H1 (cell line): ENCODE results near the gene PDGFB. TPM values are rescaled to one million over a fixed set of nuclear protein-coding genes. Genes with fewer than 3 reads are reported as not detected.

Experiments
- CTCF ChIA-PET: fragments of 300-600 bp; sonication (Branson Sonifier 250); formaldehyde crosslinking; loops from one replicate; lab custom pipeline; 2021; ENCODE audit not compliant: partially characterized antibody; lab: Charles Lee
- POLR2A ChIA-PET: fragments of 300-600 bp; sonication (Branson Sonifier 250); formaldehyde crosslinking; loops from one replicate; lab custom pipeline; 2021; ENCODE audit warnings: inconsistent platforms; ENCODE audit not compliant: partially characterized antibody; lab: Charles Lee
- DNase-seq, 2 experiments: peaks; one replicate each; pipeline versions ENCODE4 v3.0.0 to v3.0.0-alpha.2; 2010 to 2022; ENCODE audit warnings: low spot score in 2 of 2, low read depth in 1 of 2, mixed read lengths in 1 of 2
- FAIRE-seq: peaks from 2 replicates; lab custom pipeline; 2011; peaks lifted over from hg19 to GRCh38; lab: Jason Lieb, UNC
- H2AFZ ChIP-seq: 2 replicates; pipeline ENCODE4 v1.8.1; 2012; ENCODE audit warnings: low read length, inconsistent platforms
- H2AK5ac ChIP-seq: 2 replicates; pipeline ENCODE4 v1.6.1; 2013; ENCODE audit warnings: low read depth, low read length
- H2BK120ac ChIP-seq: replicated peaks from 2 replicates; pipeline ENCODE3; 2013; ENCODE audit warnings: low read depth, low read length, inconsistent platforms
- H2BK12ac ChIP-seq: 2 replicates; pipeline ENCODE4 v1.6.1; 2013; ENCODE audit warnings: low read depth, low read length
- H2BK15ac ChIP-seq: 2 replicates; pipeline ENCODE4 v1.6.1; 2013; ENCODE audit warnings: low read length
- H2BK20ac ChIP-seq: 2 replicates; pipeline ENCODE4 v1.6.1; 2013; ENCODE audit warnings: low read length
- H2BK5ac ChIP-seq: 2 replicates; pipeline ENCODE4 v1.6.1; 2013; ENCODE audit warnings: low read depth, low read length
- H3K14ac ChIP-seq: 2 replicates; pipeline ENCODE4 v1.6.1; 2013; ENCODE audit warnings: inconsistent platforms; ENCODE audit not compliant: insufficient read length
- H3K18ac ChIP-seq: 2 replicates; pipeline ENCODE4 v1.6.1; 2013; ENCODE audit warnings: low read length; ENCODE audit errors: extremely low read depth
- H3K23ac ChIP-seq: 2 replicates; pipeline ENCODE4 v1.6.1; 2013; ENCODE audit warnings: inconsistent platforms; ENCODE audit not compliant: insufficient read length
- H3K23me2 ChIP-seq: 2 replicates; pipeline ENCODE4 v1.6.1; 2013; ENCODE audit warnings: low read depth, low read length
- H3K27ac ChIP-seq: 2 replicates; pipeline ENCODE4 v1.6.1; 2011; ENCODE audit warnings: low read depth, low read length, inconsistent platforms
- H3K27me3 ChIP-seq, 4 experiments: replicated peaks in 1 of 4; 1 replicate in 1 of 4; 2 replicates in 3 of 4; pipeline versions ENCODE4 v1.6.1 to v1.8.1; 2011 to 2013; ENCODE audit warnings: low read length in 3 of 4, mild to moderate bottlenecking in 3 of 4, inconsistent platforms in 2 of 4, mixed read lengths in 2 of 4, moderate library complexity in 1 of 4; ENCODE audit not compliant: control insufficient read depth in 3 of 4, insufficient read depth in 3 of 4; ENCODE audit errors: extremely low read depth in 1 of 4
- H3K36me3 ChIP-seq, 4 experiments: 2 replicates each; pipeline versions ENCODE4 v1.6.1 to v1.8.1; 2011 to 2013; ENCODE audit warnings: mild to moderate bottlenecking in 4 of 4, low read length in 3 of 4, moderate library complexity in 2 of 4, control low read depth in 1 of 4, inconsistent platforms in 1 of 4; ENCODE audit not compliant: insufficient read depth in 4 of 4, control insufficient read depth in 2 of 4
- H3K4ac ChIP-seq: replicated peaks from 2 replicates; pipeline ENCODE3; 2013; ENCODE audit warnings: low read length, low read depth, mixed read lengths, inconsistent platforms; ENCODE audit not compliant: insufficient read length
- H3K4me1 ChIP-seq, 4 experiments: replicated peaks in 1 of 4; 1 replicate in 1 of 4; 2 replicates in 3 of 4; pipeline versions ENCODE4 v1.6.1 to v1.8.1; 2011 to 2013; ENCODE audit warnings: low read length in 3 of 4, inconsistent platforms in 2 of 4, mixed read lengths in 1 of 4; ENCODE audit not compliant: insufficient read depth in 4 of 4, control insufficient read depth in 3 of 4
- H3K4me2 ChIP-seq, 2 experiments: 2 replicates each; pipeline versions ENCODE4 v1.6.1 to v1.8.1; 2011 to 2013; ENCODE audit warnings: low read depth in 2 of 2, low read length in 2 of 2, control low read depth in 1 of 2, inconsistent platforms in 1 of 2, mild to moderate bottlenecking in 1 of 2; ENCODE audit not compliant: insufficient read depth in 1 of 2
- H3K4me3 ChIP-seq, 4 experiments: fragments of 200-600, 300-600 bp in 1 of 4; sonication (generic), shearing (Covaris generic), sonication (Bioruptor Twin) in 1 of 4; 2 replicates each; pipeline versions ENCODE4 v1.5.1 to v1.8.1; 2011 to 2016; ENCODE audit warnings: low read length in 4 of 4, low read depth in 3 of 4, control low read depth in 2 of 4, inconsistent platforms in 2 of 4, mild to moderate bottlenecking in 2 of 4, mixed read lengths in 1 of 4, moderate library complexity in 1 of 4; ENCODE audit not compliant: insufficient read depth in 2 of 4; ENCODE audit errors: extremely low read depth in 1 of 4
- H3K56ac ChIP-seq: replicated peaks from 2 replicates; pipeline ENCODE3; 2013; ENCODE audit warnings: low read depth, mild to moderate bottlenecking, mixed read lengths, low read length, inconsistent platforms; ENCODE audit not compliant: insufficient read length
- H3K79me1 ChIP-seq: 2 replicates; pipeline ENCODE4 v1.6.1; 2013; ENCODE audit warnings: low read depth, low read length, control low read depth
- H3K79me2 ChIP-seq, 2 experiments: 2 replicates each; pipeline versions ENCODE4 v1.6.1 to v1.8.1; 2012 to 2013; ENCODE audit warnings: low read length in 2 of 2, mild to moderate bottlenecking in 2 of 2, inconsistent platforms in 1 of 2; ENCODE audit not compliant: insufficient read depth in 2 of 2, control insufficient read depth in 1 of 2
- H3K9ac ChIP-seq, 4 experiments: replicated peaks in 1 of 4; 1 replicate in 1 of 4; 2 replicates in 3 of 4; pipeline versions ENCODE4 v1.6.1 to v1.8.1; 2011 to 2013; ENCODE audit warnings: low read depth in 3 of 4, low read length in 3 of 4, control low read depth in 2 of 4, mild to moderate bottlenecking in 2 of 4, moderate library complexity in 2 of 4, inconsistent platforms in 1 of 4; ENCODE audit errors: extremely low read depth in 1 of 4
- H3K9me3 ChIP-seq, 2 experiments: 2 replicates each; pipeline versions ENCODE4 v1.6.1 to v1.8.1; 2012 to 2013; ENCODE audit warnings: mild to moderate bottlenecking in 2 of 2, moderate library complexity in 2 of 2, control low read depth in 1 of 2, inconsistent platforms in 1 of 2, low read depth in 1 of 2, low read length in 1 of 2, mixed read lengths in 1 of 2; ENCODE audit not compliant: insufficient read depth in 2 of 2
- H4K20me1 ChIP-seq, 2 experiments: replicated peaks in 1 of 2; 2 replicates each; pipeline versions ENCODE3 to v1.8.1; 2011 to 2013; ENCODE audit warnings: inconsistent platforms in 2 of 2, low read length in 2 of 2, mild to moderate bottlenecking in 1 of 2; ENCODE audit not compliant: insufficient read depth in 2 of 2, control insufficient read depth in 1 of 2
- H4K5ac ChIP-seq: 2 replicates; pipeline ENCODE4 v1.6.1; 2013; ENCODE audit warnings: low read length, low read depth, mixed read lengths, inconsistent platforms; ENCODE audit not compliant: insufficient read length
- H4K8ac ChIP-seq: 2 replicates; pipeline ENCODE4 v1.8.0; 2013; ENCODE audit warnings: mild to moderate bottlenecking, moderate library complexity, low read length, inconsistent platforms; ENCODE audit not compliant: insufficient read depth; ENCODE audit errors: extremely low read depth
- H4K91ac ChIP-seq: replicated peaks from 2 replicates; pipeline ENCODE3; 2013; ENCODE audit warnings: low read length, mixed read lengths, inconsistent platforms; ENCODE audit not compliant: insufficient read length
- ASH2L ChIP-seq: fragments of 200-600, 300-600 bp; sonication (generic); IDR thresholded peaks from one replicate; pipeline ENCODE4 v1.7.1; 2017; ENCODE audit warnings: low read length
- JUND ChIP-seq: IDR thresholded peaks from 2 replicates; pipeline ENCODE4 v1.6.1; 2011; ENCODE audit warnings: mild to moderate bottlenecking, improper control_type of control experiment, low read length
- NANOG ChIP-seq: IDR thresholded peaks from 2 replicates; pipeline ENCODE4 v1.6.1; 2011; ENCODE audit warnings: low read length, low read depth, mild to moderate bottlenecking, inconsistent platforms; ENCODE audit not compliant: insufficient read depth, poor library complexity, severe bottlenecking
- RNF2 ChIP-seq: fragments of 200-900, 300-1000 bp; sonication (generic); IDR thresholded peaks from 2 replicates; pipeline ENCODE4 v1.7.1; 2016; ENCODE audit warnings: borderline replicate concordance, low read depth, mild to moderate bottlenecking, antibody characterized with exemption, low read length; ENCODE audit not compliant: poor library complexity, severe bottlenecking; ENCODE audit errors: missing control alignments
- TAF1 ChIP-seq: IDR thresholded peaks from 2 replicates; pipeline ENCODE4 v1.6.1; 2011; ENCODE audit warnings: mild to moderate bottlenecking, low read depth, low read length
- WGBS, 2 experiments: shearing (Covaris generic) in 1 of 2; methylation state at CpG; one replicate each; pipeline versions ENCODE4 v1.1.6 to v1.1.7; 2013 to 2015; ENCODE audit warnings: low lambda C conversion rate in 2 of 2, mixed read lengths in 2 of 2, inconsistent platforms in 1 of 2, low coverage in 1 of 2, missing lambda C conversion rate in 1 of 2; ENCODE audit not compliant: insufficient replicate concordance in 2 of 2, insufficient coverage in 1 of 2, insufficient read length in 1 of 2; ENCODE audit errors: extremely low coverage in 1 of 2, missing lambda C conversion rate in 1 of 2; 5-methylcytosine and 5-hydroxymethylcytosine counted together
- polyA plus RNA-seq, 7 experiments: library from polyadenylated mRNA; depleted of rRNA in 3 of 7; stranded (reverse) in 5 of 7; unstranded in 2 of 7; fragments of >200 nt in 5 of 7; fragments of 200-250 nt in 2 of 7; gene quantifications; 1 replicate in 5 of 7; 2 replicates in 1 of 7; 4 replicates in 1 of 7; pipeline versions ENCODE4 v1.2.1 to v1.2.3, GENCODE V29; 2011 to 2013; ENCODE audit warnings: missing spikeins in 2 of 7, mixed read lengths in 2 of 7
- total RNA-seq: library from RNA; stranded (reverse); fragmentation: NEBNext Ultra II Directional; extraction: Animal tissue kit (Norgen Biotek cat#: 25700); gene quantifications from 2 replicates; pipeline ENCODE4 v1.2.1, GENCODE V29; 2021

The PDGFB gene
- total and polyA plus RNA-seq, 2 of the 8 experiments (the other 6 are each of a cell fraction or from before 2014, with no cell fraction given): 3.9 to 8.5 TPM

GRCh38 chr22:39279170-39279850, 34.5 kb upstream of the PDGFB start:
- POLR2A ChIA-PET: interaction anchor here (0.7 to 37.3 kb wide), 5 partner anchors 11 to 64 kb away, joined by 3 to 692 read pairs (median 3); partner anchors contain the start of gene RPL3
- Histone ChIP-seq H2BK120ac (peak overlapping the region; percentile 55), H4K20me1 (no peaks in the 10 kb centered on the region), H3K18ac (no peak overlapping the region), H3K14ac (no peak overlapping the region), H3K23me2 (no peaks in the 10 kb centered on the region), H2BK12ac (peak overlapping the region; percentile 86; the same call in 1 of the 2 replicates), H4K8ac (peak overlapping the region; percentile 23; the same call in 1 of the 2 replicates), H4K5ac (peak overlapping the region; percentile 32), H3K27ac (no peak overlapping the region), H2AFZ (0 out of 2 replicates have a peak overlapping the region, but pooled peaks have one; percentile 5), H3K36me3 (no peaks in the 10 kb centered on the region), H3K4me3 (no peak overlapping the region), H2BK5ac (peak overlapping the region; percentile 69; the same call in 1 of the 2 replicates)
- WGBS, 2 experiments: 72% methylated on average over 23 of the region's 23 CpGs; no CpG with 5 or more reads in 1 of the 2 experiments
- no peak for DNase-seq
- TF ChIP-seq NANOG: no peak
- TF ChIP-seq TAF1: 0 out of 2 replicates have a peak, but pooled peaks have one; percentile 11
- no peak for TF ChIP-seq RNF2
- no peak for TF ChIP-seq JUND
- no peak for TF ChIP-seq ASH2L
- TF ChIP-seq, all 59 proteins: peak for 1
- H3K9ac ChIP-seq: no peak overlapping the region
- H3K9me3 ChIP-seq: peaks cover 3 to 7% of the 10 kb centered on the region in 2 experiments; a peak in 2 of 4 replicates
- peak; percentile 28 for FAIRE-seq
- H2AK5ac ChIP-seq: no peak overlapping the region; the same call in 1 of the 2 replicates
- H3K79me1 ChIP-seq: no peaks in the 10 kb centered on the region
- no peak overlapping the region for H3K56ac ChIP-seq
- no peaks in the 10 kb centered on the region for H3K27me3 ChIP-seq
- no peaks in the 10 kb centered on the region for H3K79me2 ChIP-seq
- no peak overlapping the region for H3K23ac ChIP-seq
- H2BK15ac ChIP-seq: 0 out of 2 replicates have a peak overlapping the region, but pooled peaks have one; percentile 49
- peak overlapping the region in 1 of 2 experiments; percentile 17; a peak in 1 of 4 replicates for H3K4me2 ChIP-seq
- H4K91ac ChIP-seq: peak overlapping the region; percentile 61
- H2BK20ac ChIP-seq: peak overlapping the region; percentile 82
- CTCF ChIA-PET: interaction anchor here (0.6 to 2.3 kb wide), 12 partner anchors 10 to 1618 kb away, joined by 3 to 14 read pairs (median 3); no protein-coding TSS in a partner anchor
- peak overlapping the region; percentile 44 for H3K4ac ChIP-seq
- H3K4me1 ChIP-seq: peaks cover 0 to 14% (median 7%) of the 10 kb centered on the region in 4 experiments; a peak in 6 of 7 replicates
